Panc1 (cell line): ENCODE results near the gene CLSTN2. TPM values are rescaled to one million over a fixed set of nuclear protein-coding genes. Genes with fewer than 3 reads are reported as not detected.

Experiments
- ATAC-seq: fragments of 200-7000 bp; cut with Tn5 transposase; 2 replicates; pipeline ENCODE4 v1.9.1; 2020; ENCODE audit warnings: mild to moderate bottlenecking, moderate library complexity
- BruUV-seq: library from RNA; stranded (reverse); fragments of 400-500 nt; replicated peaks from 2 replicates; lab custom pipeline; 2021; lab: Mats Ljungman, UMichigan
- CTCF ChIA-PET: fragments of 300-600 bp; sonication (Branson Sonifier 250); formaldehyde crosslinking; loops from one replicate; lab custom pipeline; 2022; ENCODE audit warnings: antibody characterized with exemption; lab: Charles Lee
- POLR2A ChIA-PET: fragments of 300-600 bp; sonication (Branson Sonifier 250); formaldehyde crosslinking; loops from one replicate; lab custom pipeline; 2022; ENCODE audit warnings: antibody characterized with exemption; lab: Charles Lee
- DNase-seq: peaks from one replicate; pipeline ENCODE4 v3.0.0-alpha.2; 2010; ENCODE audit warnings: low read depth, low spot score
- H3K27ac ChIP-seq: 2 replicates; pipeline ENCODE4 v1.5.1; 2011; ENCODE audit warnings: mild to moderate bottlenecking, low read length, inconsistent platforms
- H3K27me3 ChIP-seq: fragments of 200-500 bp; sonication (Bioruptor generic); 2 replicates; pipeline ENCODE4 v1.6.0; 2014; ENCODE audit warnings: low read length, inconsistent platforms; ENCODE audit not compliant: control insufficient read depth, insufficient read depth
- H3K36me3 ChIP-seq: fragments of 200-500 bp; sonication (Bioruptor generic); 2 replicates; pipeline ENCODE4 v1.5.1; 2014; ENCODE audit warnings: inconsistent platforms, mild to moderate bottlenecking, low read length, moderate library complexity; ENCODE audit not compliant: control insufficient read depth, insufficient read depth
- H3K4me1 ChIP-seq: 2 replicates; pipeline ENCODE4 v1.5.1; 2011; ENCODE audit warnings: inconsistent platforms, mild to moderate bottlenecking, low read length, moderate library complexity; ENCODE audit not compliant: control insufficient read depth, insufficient read depth
- H3K4me3 ChIP-seq, 2 experiments: 2 replicates each; pipeline ENCODE4 v1.5.1; 2011 to 2012; ENCODE audit warnings: low read depth in 2 of 2, low read length in 2 of 2, mild to moderate bottlenecking in 2 of 2, inconsistent platforms in 1 of 2, moderate library complexity in 1 of 2
- H3K9me3 ChIP-seq: fragments of 200-500 bp; sonication (Bioruptor generic); 2 replicates; pipeline ENCODE4 v1.5.1; 2014; ENCODE audit warnings: low read depth, mild to moderate bottlenecking, inconsistent platforms, low read length, moderate library complexity; ENCODE audit not compliant: control insufficient read depth, insufficient read depth
- POLR2AphosphoS5 ChIP-seq: IDR thresholded peaks from 2 replicates; pipeline ENCODE4 v1.6.1; 2012; ENCODE audit warnings: mild to moderate bottlenecking, low read depth, low read length, moderate library complexity
- REST ChIP-seq, 2 experiments: IDR thresholded peaks; 2 replicates each; pipeline ENCODE4 v1.6.1; 2011 to 2012; ENCODE audit warnings: low read depth in 2 of 2, control low read depth in 1 of 2, low read length in 1 of 2, mild to moderate bottlenecking in 1 of 2, moderate library complexity in 1 of 2; ENCODE audit not compliant: insufficient read depth in 1 of 2
- SIN3A ChIP-seq: IDR thresholded peaks from 2 replicates; pipeline ENCODE4 v1.6.1; 2012; ENCODE audit warnings: low read depth, mild to moderate bottlenecking, low read length, moderate library complexity, borderline replicate concordance; ENCODE audit not compliant: insufficient read depth
- TCF7L2 ChIP-seq: IDR thresholded peaks from 2 replicates; pipeline ENCODE4 v1.6.1; 2011; ENCODE audit warnings: mild to moderate bottlenecking, low read depth, low read length, inconsistent platforms
- in situ Hi-C: cut with HindIII; loops from 2 replicates; pipeline ENCODE4 v1.10.0; 2016; ENCODE audit warnings: low sequenced_read_pairs, low pct_unique_long_range_greater_than_20kb
- intact Hi-C: fragments of 100-400 bp; cut with micrococcal nuclease; formaldehyde crosslinking; loops from one replicate; pipeline ENCODE4 v1.10.0; 2022; ENCODE audit not compliant: unreplicated experiment
- total RNA-seq: library from RNA; stranded (reverse); gene quantifications from one replicate; pipeline ENCODE4 v1.2.1, GENCODE V29; 2021; ENCODE audit not compliant: unreplicated experiment
- TF ChIP-seq, protein P1 (sequence below): fragments of 450-650 bp; IDR thresholded peaks from 2 replicates; pipeline ENCODE4 v1.5.1; 2017; ENCODE audit warnings: mild to moderate bottlenecking

CLSTN2 gene
- total RNA-seq, 1 experiment from 2014 or later = 0.03 TPM

- Histone ChIP-seq H3K4me3 (no peak overlapping the region), H3K36me3 (no peaks in the 10 kb centered on the region), H3K4me1 (no peaks in the 10 kb centered on the region), H3K27ac (no peak overlapping the region), H3K9me3 (no peaks in the 10 kb centered on the region), H3K27me3 (no peaks in the 10 kb centered on the region)
- TF ChIP-seq TCF7L2 (no peak), REST (IDR thresholded peaks at IDR 0.05; ENCODE audit: insufficient read depth in 1 of 2, low read depth in 2 of 2, low read length in 1 of 2) (no peak), SIN3A (no peak), POLR2AphosphoS5 (no peak)
- TF ChIP-seq, protein P1, sequence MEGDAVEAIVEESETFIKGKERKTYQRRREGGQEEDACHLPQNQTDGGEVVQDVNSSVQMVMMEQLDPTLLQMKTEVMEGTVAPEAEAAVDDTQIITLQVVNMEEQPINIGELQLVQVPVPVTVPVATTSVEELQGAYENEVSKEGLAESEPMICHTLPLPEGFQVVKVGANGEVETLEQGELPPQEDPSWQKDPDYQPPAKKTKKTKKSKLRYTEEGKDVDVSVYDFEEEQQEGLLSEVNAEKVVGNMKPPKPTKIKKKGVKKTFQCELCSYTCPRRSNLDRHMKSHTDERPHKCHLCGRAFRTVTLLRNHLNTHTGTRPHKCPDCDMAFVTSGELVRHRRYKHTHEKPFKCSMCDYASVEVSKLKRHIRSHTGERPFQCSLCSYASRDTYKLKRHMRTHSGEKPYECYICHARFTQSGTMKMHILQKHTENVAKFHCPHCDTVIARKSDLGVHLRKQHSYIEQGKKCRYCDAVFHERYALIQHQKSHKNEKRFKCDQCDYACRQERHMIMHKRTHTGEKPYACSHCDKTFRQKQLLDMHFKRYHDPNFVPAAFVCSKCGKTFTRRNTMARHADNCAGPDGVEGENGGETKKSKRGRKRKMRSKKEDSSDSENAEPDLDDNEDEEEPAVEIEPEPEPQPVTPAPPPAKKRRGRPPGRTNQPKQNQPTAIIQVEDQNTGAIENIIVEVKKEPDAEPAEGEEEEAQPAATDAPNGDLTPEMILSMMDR = no peak
- in situ Hi-C loops (no loop called here), intact Hi-C loops (no loop called here)
- DNase-seq = no peak
- no TSS peak for BruUV-seq
- ChIA-PET POLR2A (no interaction called here), CTCF (no interaction called here)
- no peak for ATAC-seq
Measured at GRCh38 chr3:140563206-140563760, 628.3 kb downstream of the CLSTN2 start.

- H3K27me3 ChIP-seq = no peaks in the 10 kb centered on the region
- TF ChIP-seq, protein P1 = no peak
- TF ChIP-seq TCF7L2 (no peak), REST (IDR thresholded peaks at IDR 0.05; ENCODE audit: insufficient read depth in 1 of 2, low read depth in 2 of 2, low read length in 1 of 2) (no peak), POLR2AphosphoS5 (no peak), SIN3A (no peak)
- in situ Hi-C loops = no loop called here
- no peak overlapping the region for H3K27ac ChIP-seq
- no peaks in the 10 kb centered on the region for H3K4me1 ChIP-seq
- DNase-seq (no peak), ATAC-seq (no peak)
- no peak overlapping the region for H3K4me3 ChIP-seq
- H3K9me3 ChIP-seq = no peaks in the 10 kb centered on the region
- POLR2A ChIA-PET = no interaction called here
- CTCF ChIA-PET = no interaction called here
- intact Hi-C loops = no loop called here
- no peaks in the 10 kb centered on the region for H3K36me3 ChIP-seq
- BruUV-seq = no TSS peak
Measured at GRCh38 chr3:140568131-140568530, 633.1 kb downstream of the CLSTN2 start.
